ENCODE results near the gene SPTLC1.
A peak's percentile ranks its signal among the peaks of the same experiment; 100 is the strongest.

SPTLC1 gene

GRCh38 chr9:92094655-92095054, 20.6 kb downstream of the SPTLC1 start:
- peak; percentile 32 for DNase-seq (ENCODE audit: low read depth)

GRCh38 chr9:92077888-92078287, 37.3 kb downstream of the SPTLC1 start:
- DNase-seq (ENCODE audit: low read depth), result no peak

GRCh38 chr9:92071634-92072033, 43.6 kb downstream of the SPTLC1 start:
- DNase-seq (ENCODE audit: low read depth), result no peak

- no peak for DNase-seq (ENCODE audit: low read depth)
These were observed 49.0 kb downstream of the SPTLC1 start for GRCh38 chr9:92066168-92066567.

GRCh38 chr9:92064711-92065110, 50.5 kb downstream of the SPTLC1 start:
- DNase-seq (ENCODE audit: low read depth), result no peak

- DNase-seq (ENCODE audit: low read depth), result no peak
These were observed 54.0 kb downstream of the SPTLC1 start for GRCh38 chr9:92061184-92061583.

- no peak for DNase-seq (ENCODE audit: low read depth)
These were observed 55.6 kb downstream of the SPTLC1 start for GRCh38 chr9:92059661-92060060.

- no peak for DNase-seq (ENCODE audit: low read depth)
These were observed 56.3 kb downstream of the SPTLC1 start for GRCh38 chr9:92058723-92059444.

GRCh38 chr9:92058026-92058425, 57.2 kb downstream of the SPTLC1 start:
- DNase-seq (ENCODE audit: low read depth), result no peak

- no peak for DNase-seq (ENCODE audit: low read depth)
These were observed 58.0 kb downstream of the SPTLC1 start for GRCh38 chr9:92057226-92057625.

- DNase-seq (ENCODE audit: low read depth), result no peak
These were observed 59.6 kb downstream of the SPTLC1 start for GRCh38 chr9:92055624-92056023.

- DNase-seq (ENCODE audit: low read depth), result no peak
These were observed 66.1 kb downstream of the SPTLC1 start for GRCh38 chr9:92048924-92049625.

GRCh38 chr9:92047500-92047899, 67.7 kb downstream of the SPTLC1 start:
- DNase-seq (ENCODE audit: low read depth), result no peak

GRCh38 chr9:92046676-92047075, 68.5 kb downstream of the SPTLC1 start:
- DNase-seq (ENCODE audit: low read depth), result no peak

GRCh38 chr9:92044936-92045335, 70.3 kb downstream of the SPTLC1 start:
- DNase-seq (ENCODE audit: low read depth), result no peak

- no peak for DNase-seq (ENCODE audit: low read depth)
These were observed 72.2 kb downstream of the SPTLC1 start for GRCh38 chr9:92043002-92043401.

GRCh38 chr9:92042260-92042659, 73.0 kb downstream of the SPTLC1 start:
- DNase-seq (ENCODE audit: low read depth), result no peak

- DNase-seq (ENCODE audit: low read depth), result no peak
These were observed 78.5 kb downstream of the SPTLC1 start for GRCh38 chr9:92036756-92037155.

- DNase-seq (ENCODE audit: low read depth), result no peak
These were observed 78.8 kb downstream of the SPTLC1 start for GRCh38 chr9:92036411-92036746.

- DNase-seq (ENCODE audit: low read depth), result no peak
These were observed 79.4 kb downstream of the SPTLC1 start for GRCh38 chr9:92035687-92036410.

- no peak for DNase-seq (ENCODE audit: low read depth)
These were observed 80.1 kb downstream of the SPTLC1 start for GRCh38 chr9:92035146-92035545.

GRCh38 chr9:92033991-92034390, 81.2 kb downstream of the SPTLC1 start:
- no peak for DNase-seq (ENCODE audit: low read depth)

GRCh38 chr9:92033307-92033706, 81.9 kb downstream of the SPTLC1 start:
- no peak for DNase-seq (ENCODE audit: low read depth)
